ENCODE data around the gene OSBPL10.
"Not testable (repeated sequence)": the region's sequence is repeated elsewhere in the genome, so short reads cannot be mapped to it uniquely, and the experiment has no call there.

- TF ChIP-seq POLR2AphosphoS5 (IDR thresholded peaks at IDR 0.05; ENCODE audit: low read depth, low read length); CTCF (IDR thresholded peaks at IDR 0.05; ENCODE audit: control extremely low read depth in 1 of 3, insufficient read depth in 1 of 3, low read depth in 1 of 3, low read length in 3 of 3); RNF2 (IDR thresholded peaks at IDR 0.05; ENCODE audit: borderline replicate concordance, low read depth, low read length, missing control alignments, poor library complexity, severe bottlenecking): not testable (repeated sequence)
Observed at GRCh38 chr3:31860642-31861041, 120.4 kb downstream of the OSBPL10 start.
